GM19452 (cell line): Measurements from ENCODE around the gene SESN2.
A peak's percentile ranks its signal among the peaks of the same experiment; 100 is the strongest.

ENCODE experiments used
- ATAC-seq: cut with Tn5 transposase; IDR thresholded peaks from one replicate; pipeline ENCODE4 v1.9.1; 2021; ENCODE audit not compliant: unreplicated experiment

SESN2 gene

DNA sequence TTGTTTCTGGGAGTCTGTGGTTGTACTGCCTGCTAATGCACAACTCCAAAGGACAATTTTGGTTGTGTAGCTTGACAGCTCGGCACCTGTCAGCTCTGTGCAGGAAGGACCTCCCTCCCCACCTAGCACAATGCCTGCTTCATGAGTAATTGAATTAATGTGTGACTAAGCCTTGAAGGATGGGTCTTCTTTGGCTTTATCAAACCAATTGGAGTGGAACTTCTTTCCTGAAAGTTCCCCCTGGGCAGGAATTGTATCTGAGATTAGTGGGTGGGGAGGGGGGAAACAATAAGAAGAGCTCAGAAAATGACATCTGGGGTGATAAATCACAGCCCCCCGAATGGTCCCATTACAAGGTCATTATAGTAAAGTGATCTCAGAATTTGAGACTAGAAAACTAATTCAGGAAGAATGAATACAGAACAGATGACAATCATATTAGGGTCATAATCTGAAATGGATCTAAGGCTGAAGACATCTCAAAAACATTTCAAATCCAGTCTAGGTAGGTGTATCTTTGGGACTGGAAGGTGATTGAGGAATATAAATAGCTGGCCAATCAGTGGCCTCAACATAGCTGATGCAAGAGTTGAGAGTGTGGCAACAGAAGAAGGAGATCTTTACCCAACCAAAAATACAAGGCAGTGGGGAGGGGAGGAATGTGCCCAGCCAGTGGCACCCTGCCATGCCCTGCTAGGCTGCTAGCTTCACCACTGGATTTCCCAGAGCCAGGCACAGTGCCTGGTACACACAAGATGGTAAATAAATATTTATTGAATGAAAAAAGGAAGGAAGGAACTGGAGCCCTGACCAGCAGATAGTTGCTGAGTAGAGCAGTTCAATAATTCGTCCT lies 10.1 kb upstream of the SESN2 start:
- ATAC-seq, result no peak

DNA sequence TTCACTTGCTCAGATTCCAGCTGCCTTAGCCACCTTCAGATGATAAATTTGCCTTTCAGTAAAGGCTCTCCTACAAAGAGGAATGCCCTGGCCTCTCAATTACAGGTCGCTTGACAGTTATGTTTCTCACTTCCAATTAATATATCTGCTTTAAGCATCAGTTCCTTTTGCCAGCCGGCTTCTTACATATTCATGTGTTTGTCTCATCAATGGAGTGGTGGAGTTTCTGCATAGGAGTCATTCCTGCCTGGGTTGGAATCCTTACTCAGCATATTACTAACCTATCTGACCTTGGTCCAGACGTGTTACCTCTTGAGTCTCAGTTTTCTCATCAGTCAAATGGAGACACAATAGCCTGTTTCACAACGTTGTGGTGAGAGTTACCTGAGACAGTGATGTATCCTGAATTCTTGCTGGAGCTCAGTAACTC lies 9.4 kb upstream of the SESN2 start:
- ATAC-seq, result no peak

DNA sequence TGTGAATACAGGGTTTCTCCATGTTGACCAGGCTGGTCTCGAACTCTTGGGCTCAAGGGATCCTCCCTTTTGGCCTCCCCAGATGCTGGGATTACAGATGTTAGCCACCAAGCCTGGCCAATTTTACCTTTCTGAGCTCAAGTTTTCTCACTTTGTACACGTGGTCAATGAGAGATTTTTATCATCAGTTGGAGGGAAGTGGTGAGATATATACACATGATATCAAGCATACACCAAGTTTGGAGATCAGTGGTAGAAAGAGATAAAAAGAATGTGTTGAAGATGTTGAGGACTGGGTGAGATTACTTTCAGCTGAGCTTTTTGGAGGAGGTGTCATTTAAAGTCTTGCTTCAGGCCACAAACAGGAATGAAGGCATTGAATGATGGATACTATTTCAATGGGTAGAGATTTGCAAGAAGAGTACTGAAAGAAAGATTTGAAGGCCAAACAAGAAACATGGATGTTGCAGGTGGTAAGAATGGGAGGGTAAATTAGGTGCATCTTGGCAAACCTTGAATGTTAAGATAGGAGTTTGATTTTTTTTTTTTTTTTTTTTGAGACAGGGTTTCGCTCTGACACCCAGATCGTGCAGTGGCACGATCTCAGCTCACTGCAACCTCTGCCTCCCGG lies 3.0 kb upstream of the SESN2 start:
- no peak for ATAC-seq

DNA sequence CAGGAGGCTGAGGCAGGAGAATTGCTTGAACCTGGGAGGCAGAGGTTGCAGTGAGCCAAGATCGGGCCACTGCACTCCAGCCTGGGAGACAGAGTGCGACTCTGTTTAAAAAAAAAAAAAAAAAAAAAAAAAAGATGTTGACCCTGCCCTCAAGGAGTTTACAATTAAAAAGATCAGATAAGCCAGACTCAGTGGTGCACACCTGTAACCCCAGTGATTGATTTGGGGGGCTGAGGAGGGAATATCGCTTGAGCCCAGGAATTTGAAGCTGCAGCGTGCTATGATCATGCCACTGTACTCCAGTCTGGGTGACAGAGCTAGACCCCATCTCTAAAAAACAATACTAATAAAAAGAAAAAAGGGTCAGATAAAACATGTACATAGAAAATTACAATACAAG lies 1.6 kb upstream of the SESN2 start:
- no peak for ATAC-seq

DNA sequence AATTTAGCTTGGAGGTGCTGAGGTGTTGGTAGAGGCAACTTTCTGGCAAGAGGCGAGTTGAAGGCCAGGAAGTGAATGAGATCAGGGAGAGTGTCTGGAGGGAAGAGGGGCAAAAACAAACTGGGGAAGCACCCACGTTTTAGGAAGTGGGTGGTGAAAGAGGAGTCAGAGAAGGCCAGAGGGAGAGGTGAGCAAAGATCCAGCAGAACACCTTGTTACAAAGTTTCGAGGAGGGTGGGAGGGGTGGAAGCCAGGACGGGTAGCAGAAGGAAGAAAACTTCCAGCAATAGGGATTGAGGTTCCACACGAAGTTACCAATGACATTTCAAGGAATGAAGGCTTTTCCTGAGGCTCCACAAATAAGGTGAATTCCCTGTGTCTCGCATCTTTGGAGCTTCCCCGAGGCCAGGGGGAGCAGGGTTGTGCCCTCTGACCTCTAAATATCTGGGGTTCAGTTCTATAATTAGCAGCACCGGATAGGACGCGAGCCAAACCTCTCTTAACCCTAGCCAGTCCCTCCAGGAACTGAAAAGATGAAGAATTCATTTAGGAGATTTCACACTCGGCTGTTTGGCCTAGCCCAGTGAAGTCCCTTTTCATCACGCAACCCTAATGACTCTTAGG lies 578 bp upstream of the SESN2 start:
- no peak for ATAC-seq

DNA sequence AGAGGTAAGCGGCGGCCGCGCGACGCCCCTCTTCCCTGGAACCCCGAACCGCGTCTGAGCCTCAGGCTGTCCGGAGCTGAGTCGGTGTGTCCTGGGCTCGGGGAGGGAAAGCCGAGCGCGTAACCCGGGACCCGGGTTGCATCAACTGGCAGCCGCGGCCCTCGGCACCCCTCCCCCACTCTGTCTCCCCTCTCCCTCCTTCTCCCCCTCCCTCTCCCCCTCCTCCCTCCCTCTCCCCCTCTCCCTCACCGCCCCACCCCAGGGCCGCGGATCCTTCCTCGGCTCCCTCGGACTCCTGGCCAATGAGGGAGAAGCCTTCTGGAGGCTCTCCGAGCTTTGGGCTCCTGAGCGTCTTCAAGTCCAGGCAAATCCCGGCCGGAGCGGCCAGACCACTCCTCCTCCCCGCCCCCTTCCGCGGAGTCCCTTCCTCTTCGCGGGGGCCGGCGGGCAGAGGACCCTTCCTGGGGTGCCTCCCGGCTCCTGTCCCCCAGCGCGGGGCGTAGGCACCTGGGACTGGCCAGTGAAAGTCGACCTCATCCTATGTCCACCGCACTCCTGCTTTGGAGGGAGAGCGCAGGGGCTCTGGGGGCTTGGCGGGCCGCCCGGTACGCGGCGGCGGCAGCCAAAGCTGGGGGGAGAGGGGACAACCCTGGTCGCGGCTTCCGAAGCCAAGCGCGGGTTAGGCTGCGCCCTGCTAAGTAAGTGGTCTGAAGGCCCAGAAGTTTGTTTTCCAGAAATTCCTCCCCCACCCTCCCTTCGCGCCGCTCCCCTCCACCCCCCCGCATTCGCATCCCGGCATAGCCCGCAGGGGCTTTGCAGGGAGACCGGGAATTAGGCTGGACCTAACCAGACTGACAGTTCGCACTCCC lies 850 bp downstream of the SESN2 start:
- peak; percentile 6 for ATAC-seq

DNA sequence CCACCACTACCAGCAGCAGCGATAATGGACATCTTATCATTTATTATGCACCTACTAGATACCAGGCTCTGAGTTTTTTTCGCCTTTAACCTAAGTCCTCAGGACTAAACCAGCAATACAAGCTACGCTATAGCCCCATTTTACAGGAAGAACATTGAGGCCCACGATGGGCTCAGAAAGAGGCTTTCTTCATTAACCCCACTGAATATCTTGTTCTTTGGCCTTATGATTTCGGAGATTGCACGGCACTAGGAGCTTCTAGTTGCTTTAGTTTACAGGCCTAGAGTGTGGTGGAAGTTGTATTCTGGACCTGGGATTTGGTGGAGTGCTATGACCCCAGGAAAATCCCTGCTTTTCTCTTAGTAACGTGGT lies 1.5 kb downstream of the SESN2 start:
- ATAC-seq, result no peak

DNA sequence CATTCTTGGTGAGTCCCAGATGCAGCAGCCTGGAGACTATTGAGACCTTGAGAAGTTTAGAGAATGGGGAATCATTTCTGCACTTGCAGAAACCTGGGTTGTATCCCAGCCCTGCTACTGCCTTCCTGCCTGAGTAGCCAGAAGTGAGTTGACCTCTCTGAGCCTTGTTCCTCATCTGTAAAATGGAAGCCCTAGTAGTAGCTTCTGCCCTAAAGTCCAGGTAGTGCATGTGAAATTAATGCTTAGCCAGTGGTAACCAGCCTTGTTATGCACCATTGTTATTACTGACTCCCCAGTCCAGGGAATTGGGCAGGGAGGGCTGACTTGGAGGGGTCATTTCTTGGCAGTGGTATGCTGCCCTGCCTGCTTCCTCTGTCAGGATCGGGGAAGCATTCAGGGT lies 5.6 kb downstream of the SESN2 start:
- no peak for ATAC-seq

DNA sequence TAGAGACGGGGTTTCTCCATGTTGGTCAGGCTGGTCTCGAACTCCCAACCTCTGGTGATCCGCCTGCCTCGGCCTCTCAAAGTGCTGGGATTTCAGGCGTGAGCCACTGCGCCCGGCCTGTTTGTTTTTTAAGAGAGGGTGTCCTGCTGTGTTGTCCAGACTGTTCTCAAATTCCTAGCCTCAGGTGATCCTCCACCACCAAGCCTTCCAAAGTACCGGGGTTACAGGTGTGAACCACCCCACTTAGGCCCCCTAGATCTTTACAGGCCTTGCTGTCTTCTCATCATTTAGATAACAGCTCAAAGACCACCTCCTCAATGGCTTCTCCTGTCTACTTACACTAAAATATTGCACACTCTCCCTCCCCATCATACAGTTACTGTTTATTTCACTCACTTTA lies 6.3 kb downstream of the SESN2 start:
- no peak for ATAC-seq

DNA sequence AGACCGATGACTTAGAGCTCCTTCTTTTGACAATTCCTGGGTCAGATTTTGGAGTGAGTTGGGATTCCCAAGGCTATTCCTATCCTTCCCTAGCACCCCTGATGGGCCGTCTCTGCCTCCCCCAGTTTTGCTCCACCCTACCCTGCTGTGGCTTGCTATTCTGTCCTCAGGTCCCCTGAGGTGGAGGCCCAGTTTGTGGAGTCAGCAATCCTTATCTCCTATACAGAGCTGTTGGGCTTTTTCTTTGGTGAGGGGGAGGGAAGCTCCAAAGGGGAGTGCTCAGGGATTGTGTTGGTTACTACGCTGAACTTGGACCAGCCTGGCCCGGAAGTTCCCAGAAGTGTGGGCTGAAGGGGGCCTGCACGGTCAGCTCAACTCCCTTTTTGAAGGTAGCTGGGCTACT lies 7.6 kb downstream of the SESN2 start:
- ATAC-seq, result no peak

DNA sequence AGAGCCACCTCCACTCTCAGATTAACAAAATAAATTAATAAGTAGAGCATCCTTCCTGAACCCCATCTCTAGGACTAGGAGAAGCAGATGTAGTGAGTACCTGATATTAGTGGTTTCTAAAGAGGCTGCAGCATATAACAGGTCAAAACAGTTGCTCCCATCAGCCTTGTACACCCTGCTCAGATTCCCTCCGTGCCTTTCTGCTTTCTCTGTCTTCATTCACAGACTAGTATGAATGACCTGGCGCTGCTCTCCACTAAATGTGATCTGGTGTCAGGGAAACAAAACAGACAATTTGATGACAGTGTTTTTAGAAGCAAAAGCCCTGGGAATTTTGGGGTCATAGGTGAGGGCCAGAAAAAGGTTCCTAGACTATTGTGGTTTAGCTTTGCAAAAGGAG lies 8.3 kb downstream of the SESN2 start:
- ATAC-seq, result no peak

DNA sequence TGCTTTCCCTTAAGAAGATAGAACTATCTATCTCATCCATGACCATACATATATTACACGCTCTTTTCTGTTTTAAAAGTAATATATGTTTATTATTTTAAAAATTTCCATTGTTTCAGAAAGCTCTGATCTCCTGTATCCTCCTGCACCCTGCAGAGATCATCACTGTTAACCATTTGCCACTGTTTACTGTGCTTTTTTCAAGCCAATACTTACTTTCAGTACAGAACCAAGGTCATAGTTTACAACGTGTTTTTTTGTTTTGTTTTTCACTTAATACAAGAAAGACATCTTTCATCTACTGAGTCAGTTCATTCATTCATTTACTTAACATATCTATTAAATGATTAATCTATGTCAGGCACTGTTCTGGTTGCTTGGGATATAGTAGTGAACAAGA lies 10.2 kb downstream of the SESN2 start:
- no peak for ATAC-seq

DNA sequence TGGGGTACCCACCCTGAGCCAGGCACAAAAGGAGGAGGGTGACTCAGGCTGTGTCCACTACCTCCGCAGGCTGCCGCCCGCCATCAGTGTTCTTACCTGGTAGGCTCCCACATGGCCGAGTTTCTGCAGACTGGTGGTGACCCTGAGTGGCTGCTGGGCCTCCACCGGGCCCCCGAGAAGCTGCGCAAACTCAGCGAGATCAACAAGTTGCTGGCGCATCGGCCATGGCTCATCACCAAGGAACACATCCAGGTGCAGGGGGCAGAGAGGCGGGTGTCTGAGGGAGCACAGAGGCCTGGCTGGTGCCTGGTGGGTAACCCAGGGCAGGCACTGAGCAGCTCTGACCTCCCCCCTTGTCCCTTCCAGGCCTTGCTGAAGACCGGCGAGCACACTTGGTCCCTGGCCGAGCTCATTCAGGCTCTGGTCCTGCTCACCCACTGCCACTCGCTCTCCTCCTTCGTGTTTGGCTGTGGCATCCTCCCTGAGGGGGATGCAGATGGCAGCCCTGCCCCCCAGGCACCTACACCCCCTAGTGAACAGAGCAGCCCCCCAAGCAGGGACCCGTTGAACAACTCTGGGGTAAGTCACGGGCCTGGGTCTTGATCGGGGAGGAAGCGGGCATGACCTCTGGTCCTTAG lies 13.0 kb downstream of the SESN2 start:
- no peak for ATAC-seq

DNA sequence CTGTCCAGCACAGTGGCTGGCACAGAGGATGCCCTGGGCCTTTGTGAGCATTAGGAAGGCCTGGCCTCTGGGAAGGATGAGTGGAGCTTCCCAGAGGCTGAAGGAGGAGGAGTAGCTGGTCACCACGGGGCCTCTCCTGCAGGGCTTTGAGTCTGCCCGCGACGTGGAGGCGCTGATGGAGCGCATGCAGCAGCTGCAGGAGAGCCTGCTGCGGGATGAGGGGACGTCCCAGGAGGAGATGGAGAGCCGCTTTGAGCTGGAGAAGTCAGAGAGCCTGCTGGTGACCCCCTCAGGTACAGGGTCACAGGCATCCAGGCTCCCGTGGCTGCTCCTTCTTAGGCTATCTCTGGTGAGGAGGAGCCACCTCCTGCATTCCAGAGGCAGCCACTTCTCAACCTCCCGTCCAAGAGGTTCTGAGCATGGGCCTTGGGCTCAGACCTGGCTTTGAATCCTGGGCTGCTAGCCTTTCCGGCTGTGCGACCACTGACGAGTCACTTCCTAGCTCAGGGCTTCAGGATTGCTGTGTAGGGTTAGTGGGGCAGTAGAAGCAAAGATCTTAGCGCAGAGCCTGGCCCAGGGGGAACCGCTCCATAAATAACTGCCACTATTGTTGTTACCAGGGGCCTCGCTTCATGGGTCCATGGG lies 14.0 kb downstream of the SESN2 start:
- ATAC-seq, result no peak

DNA sequence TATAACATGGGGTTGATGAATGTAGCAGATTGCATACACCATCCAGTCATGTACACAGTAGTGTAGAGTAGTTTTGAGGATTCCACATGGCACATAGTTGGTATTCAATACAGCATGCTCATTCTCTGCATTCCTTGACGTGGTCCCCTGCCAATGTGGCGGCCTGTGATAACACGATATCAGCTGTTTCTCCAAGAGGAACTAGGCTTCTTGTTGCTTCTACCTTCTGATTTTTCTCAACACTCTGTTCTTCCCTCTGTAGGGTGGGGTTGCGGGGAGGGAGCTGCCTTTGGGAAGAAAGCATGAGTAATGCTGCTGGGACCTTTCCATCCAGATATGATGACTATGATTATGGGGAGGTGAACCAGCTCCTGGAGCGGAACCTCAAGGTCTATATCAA lies 19.4 kb downstream of the SESN2 start:
- no peak for ATAC-seq

DNA sequence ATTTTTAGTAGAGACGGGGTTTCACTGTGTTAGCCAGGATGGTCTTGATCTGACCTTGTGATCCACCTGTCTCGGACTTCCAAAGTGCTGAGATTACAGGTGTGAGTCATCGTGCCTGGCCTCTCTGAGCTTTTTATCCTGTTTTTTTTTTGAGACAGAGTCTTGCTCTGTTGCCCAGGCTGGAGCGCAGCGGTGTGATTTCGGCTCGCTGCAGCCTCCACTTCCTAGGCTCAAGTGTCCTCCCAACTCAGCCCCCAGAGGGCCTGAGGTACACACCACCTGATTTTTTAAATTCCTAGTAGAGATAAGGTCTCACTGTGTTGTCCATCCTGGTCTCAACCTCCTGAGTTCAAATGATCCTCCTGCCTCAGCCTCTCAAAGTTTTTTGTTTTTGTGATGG lies 20.4 kb downstream of the SESN2 start:
- no peak for ATAC-seq

DNA sequence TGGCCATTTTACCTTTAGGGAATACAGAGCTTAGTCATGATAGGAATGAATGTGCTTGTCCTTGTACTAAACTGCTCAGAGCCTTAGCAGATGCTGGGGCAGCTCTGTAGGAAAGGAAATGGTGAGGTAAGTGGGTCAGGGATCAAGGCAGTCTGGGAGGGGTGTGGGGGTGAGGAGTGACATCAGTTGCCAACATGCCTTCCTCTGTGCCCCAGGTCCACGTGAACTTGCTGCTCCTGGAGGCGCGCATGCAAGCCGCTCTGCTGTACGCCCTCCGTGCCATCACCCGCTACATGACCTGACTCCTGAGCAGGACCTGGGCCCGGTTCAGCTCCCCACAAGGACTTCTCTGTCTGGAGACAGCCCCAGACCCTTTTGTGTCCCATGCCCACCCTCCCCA lies 21.2 kb downstream of the SESN2 start:
- ATAC-seq, result no peak

DNA sequence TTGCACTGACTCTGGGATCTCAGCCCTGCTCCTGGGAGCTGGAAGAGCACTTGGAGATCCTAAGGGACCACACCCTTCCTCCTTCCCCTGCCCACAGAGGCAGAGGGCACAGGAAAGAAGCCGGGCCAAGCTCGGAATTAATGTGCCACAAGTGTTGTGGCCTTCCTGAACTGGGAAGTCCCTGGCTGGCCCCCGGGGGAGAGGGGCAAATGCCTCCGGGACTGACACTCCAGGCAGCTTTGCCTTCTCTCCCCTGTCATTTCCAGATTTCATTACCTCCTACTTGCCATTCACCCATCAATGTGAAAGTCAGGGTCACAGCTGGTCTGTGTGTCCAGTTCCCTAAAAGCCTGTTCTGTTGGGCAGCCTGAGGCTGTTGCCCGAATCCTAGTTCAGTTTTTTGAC lies 21.7 kb downstream of the SESN2 start:
- ATAC-seq, result no peak

DNA sequence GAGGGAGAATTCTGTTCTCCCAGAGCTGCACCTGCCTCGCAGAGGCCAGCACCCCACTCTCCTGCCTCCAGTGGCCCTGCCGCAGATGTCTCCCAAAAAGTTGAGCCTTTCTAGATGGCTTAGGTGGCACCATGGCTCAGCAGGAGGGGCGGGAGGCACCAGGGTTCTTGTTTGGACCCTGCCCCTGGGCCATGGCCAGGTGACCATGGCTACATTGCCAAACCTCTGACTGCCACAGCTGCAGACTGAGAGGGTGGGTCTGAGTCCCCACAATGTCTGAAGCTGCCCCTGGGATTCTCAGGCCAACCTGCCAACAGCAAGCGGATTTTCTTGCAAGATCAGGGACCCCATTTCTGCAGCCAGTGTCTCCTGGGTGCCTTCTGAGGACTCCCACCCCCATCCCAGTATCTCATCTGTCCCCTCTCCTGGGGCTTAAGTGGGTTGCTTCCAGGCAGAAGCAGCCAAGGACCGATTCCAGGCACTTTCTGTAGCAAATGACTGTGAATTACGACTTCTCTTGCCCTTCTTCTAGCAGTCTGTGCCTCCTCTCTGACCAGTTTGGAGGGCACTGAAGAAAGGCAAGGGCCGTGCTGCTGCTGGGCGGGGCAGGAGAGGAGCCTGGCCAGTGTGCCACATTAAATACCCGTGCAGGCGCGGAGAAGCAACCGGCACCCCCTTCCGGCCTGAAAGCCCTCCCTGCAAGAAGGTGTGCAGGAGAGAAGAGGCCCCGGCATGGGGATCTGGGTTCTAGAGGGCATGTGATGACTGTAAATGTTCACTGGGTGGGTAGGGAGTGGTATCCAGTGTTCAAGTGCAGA lies 22.5 kb downstream of the SESN2 start:
- no peak for ATAC-seq
